GM12891 (cell line): ENCODE measurements around the gene AXDND1.

ENCODE experiments used
- DNase-seq: peaks from one replicate; pipeline ENCODE4 v3.0.0; 2011; ENCODE audit warnings: low spot score; ENCODE audit not compliant: insufficient read length
- FAIRE-seq: peaks from 2 replicates; lab custom pipeline; 2011; peaks lifted over from hg19 to GRCh38; lab: Jason Lieb, UNC
- PAX5 ChIP-seq: IDR thresholded peaks from 2 replicates; pipeline ENCODE4 v1.6.1; 2011; ENCODE audit warnings: low read length, moderate library complexity, mild to moderate bottlenecking; ENCODE audit not compliant: insufficient read depth, severe bottlenecking
- POLR2A ChIP-seq: IDR thresholded peaks from 2 replicates; pipeline ENCODE4 v1.6.1; 2011; ENCODE audit warnings: low read depth, low read length, control low read depth
- POLR2AphosphoS5 ChIP-seq: IDR thresholded peaks from 2 replicates; pipeline ENCODE4 v1.6.1; 2011; ENCODE audit warnings: low read depth, low read length, control low read depth
- POU2F2 ChIP-seq: IDR thresholded peaks from 2 replicates; pipeline ENCODE4 v1.6.1; 2011; ENCODE audit warnings: low read depth, mild to moderate bottlenecking, control low read depth, low read length, moderate library complexity
- SPI1 ChIP-seq: IDR thresholded peaks from 2 replicates; pipeline ENCODE4 v1.6.1; 2011; ENCODE audit warnings: low read depth, low read length, control low read depth
- TAF1 ChIP-seq: IDR thresholded peaks from 2 replicates; pipeline ENCODE4 v1.6.1; 2011; ENCODE audit warnings: low read depth, low read length, control low read depth

The AXDND1 gene

GRCh38 chr1:179529482-179530195 lies 163.9 kb downstream of the AXDND1 start:
- FAIRE-seq (no peak), DNase-seq (no peak)
- TF ChIP-seq POLR2A, result no peak
- no peak for TF ChIP-seq POLR2AphosphoS5

DNA sequence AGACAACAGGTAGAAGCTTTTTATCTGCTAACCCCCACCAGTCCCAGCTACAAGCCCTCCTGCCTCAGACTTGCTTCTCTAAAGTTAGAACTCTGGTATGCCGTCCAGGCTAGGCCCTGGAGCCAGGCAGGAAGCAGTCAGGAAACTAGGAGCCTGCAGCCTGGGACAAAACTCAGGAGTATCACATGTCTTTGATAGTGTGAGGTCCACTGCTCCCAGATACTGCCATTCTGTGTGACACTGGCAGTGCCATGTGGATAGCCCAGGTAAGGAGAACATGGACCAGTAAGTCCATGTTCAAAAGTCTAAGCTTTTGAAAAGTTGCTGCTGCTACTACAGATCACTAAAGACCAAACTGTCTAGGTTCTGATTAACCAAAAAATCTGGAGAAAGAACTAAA lies 164.6 kb downstream of the AXDND1 start:
- FAIRE-seq, result no peak
- TF ChIP-seq PAX5 (no peak), POU2F2 (no peak), SPI1 (no peak), POLR2A (no peak), TAF1 (no peak), POLR2AphosphoS5 (no peak)
- no peak for DNase-seq

GRCh38 chr1:179541774-179542173 lies 176.0 kb downstream of the AXDND1 start:
- DNase-seq (no peak), FAIRE-seq (no peak)
- no peak for TF ChIP-seq TAF1
- no peak for TF ChIP-seq POLR2A
- no peak for TF ChIP-seq POU2F2
- TF ChIP-seq PAX5, result no peak

DNA sequence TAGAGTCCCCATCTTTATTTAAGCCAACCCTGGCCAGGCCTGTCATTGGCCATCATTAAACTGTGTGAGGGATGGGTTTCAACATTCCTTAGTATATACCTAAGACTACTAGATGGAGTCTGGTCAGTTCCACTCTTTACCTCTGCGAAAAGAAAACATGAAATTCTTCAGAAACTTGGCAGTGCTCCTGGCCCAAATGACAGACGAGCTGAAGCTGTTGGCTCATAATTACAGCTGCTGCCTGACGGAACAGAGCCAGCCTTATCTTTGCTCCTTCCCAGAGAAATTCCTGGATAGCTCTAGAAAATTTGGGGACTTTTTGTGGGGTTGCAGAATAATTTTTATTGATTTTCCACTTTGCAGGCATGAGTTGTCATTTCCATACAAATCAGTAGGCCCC lies 179.6 kb downstream of the AXDND1 start:
- FAIRE-seq (no peak), DNase-seq (no peak)
- no peak for TF ChIP-seq TAF1
- TF ChIP-seq PAX5, result no peak
- TF ChIP-seq POLR2A, result no peak
- no peak for TF ChIP-seq SPI1
- TF ChIP-seq POLR2AphosphoS5, result no peak
- TF ChIP-seq POU2F2, result no peak

DNA sequence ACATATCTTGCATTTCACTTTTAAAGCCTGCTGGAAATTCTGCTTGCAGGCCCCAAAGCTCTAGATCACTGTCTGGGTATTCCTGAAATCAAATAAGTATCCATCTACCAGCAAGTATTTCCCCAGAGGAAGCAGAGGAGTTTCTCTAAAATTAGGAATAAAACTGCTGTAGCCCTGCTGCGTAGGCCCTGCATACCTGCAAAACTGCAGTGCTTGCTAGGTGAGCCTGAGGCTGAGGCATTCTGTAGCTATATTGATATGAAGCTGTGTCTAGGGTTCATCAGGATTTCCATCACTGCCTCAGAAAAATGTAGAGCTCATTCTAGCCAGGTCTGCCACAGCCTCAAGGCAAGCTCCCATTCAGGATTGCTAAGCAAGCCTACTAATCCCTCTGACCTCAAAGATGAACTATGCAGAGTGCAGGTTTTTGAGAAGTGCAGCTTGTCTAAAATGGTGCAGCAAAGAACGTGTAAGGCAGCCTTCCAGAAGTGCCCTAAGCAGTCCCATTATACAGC lies 181.3 kb downstream of the AXDND1 start:
- no peak for DNase-seq
- TF ChIP-seq POLR2AphosphoS5, result no peak
- no peak for TF ChIP-seq PAX5
- no peak for TF ChIP-seq POU2F2
- no peak for TF ChIP-seq TAF1
- TF ChIP-seq SPI1, result no peak
- no peak for TF ChIP-seq POLR2A
- FAIRE-seq, result no peak

DNA sequence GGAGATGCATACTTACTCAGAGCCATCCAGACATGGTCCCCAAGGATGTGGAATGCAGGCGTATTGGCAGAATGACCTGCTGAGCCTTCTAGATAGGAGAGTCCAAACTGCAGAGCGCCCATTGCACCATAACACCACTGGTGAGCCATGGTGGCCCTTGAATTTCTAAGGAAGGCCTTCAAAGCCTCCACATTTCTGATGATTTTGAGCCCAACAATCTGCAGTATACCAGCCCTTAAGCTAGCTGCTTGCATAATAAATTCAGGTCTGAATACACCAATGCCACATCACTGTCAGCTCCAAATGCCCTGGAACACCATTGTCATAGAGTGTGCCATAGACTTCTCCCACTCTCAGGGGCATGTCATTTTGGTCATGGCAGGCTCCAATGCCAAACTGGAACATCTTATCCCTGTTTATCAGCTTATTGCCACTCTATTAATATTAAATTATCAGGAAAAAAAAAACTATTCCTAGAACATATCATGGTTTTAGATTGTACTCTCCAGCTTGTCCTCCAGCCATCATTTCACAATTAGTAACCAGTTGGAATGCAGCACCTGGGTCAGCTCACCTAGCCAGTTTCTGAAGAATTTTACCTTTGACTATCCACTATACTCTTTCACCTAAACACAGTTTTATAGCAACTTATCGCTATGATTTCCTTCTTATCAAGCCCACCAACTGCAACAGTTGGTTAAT lies 183.0 kb downstream of the AXDND1 start:
- no peak for TF ChIP-seq PAX5
- TF ChIP-seq SPI1, result no peak
- TF ChIP-seq POU2F2, result no peak
- DNase-seq (no peak), FAIRE-seq (no peak)

DNA sequence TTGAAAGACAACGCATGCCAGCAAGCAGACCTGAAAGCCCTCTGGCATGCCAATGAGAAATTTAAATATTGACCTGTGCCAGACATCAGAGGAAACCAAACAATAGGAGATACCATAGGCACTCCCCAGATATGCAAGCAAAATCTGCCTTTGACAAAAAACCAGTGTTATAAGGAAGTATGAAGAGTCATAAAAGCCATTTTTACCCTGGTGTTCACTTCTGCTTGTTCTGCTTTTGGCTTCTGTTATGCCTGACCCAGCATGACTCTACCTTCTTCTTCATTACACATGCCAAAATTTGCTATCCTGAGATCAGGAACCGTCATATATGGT lies 183.6 kb downstream of the AXDND1 start:
- TF ChIP-seq POLR2AphosphoS5, result no peak
- no peak for TF ChIP-seq POLR2A
- TF ChIP-seq POU2F2, result no peak
- no peak for TF ChIP-seq PAX5
- TF ChIP-seq TAF1, result no peak
- no peak for TF ChIP-seq SPI1
- no peak for FAIRE-seq
- DNase-seq, result no peak

DNA sequence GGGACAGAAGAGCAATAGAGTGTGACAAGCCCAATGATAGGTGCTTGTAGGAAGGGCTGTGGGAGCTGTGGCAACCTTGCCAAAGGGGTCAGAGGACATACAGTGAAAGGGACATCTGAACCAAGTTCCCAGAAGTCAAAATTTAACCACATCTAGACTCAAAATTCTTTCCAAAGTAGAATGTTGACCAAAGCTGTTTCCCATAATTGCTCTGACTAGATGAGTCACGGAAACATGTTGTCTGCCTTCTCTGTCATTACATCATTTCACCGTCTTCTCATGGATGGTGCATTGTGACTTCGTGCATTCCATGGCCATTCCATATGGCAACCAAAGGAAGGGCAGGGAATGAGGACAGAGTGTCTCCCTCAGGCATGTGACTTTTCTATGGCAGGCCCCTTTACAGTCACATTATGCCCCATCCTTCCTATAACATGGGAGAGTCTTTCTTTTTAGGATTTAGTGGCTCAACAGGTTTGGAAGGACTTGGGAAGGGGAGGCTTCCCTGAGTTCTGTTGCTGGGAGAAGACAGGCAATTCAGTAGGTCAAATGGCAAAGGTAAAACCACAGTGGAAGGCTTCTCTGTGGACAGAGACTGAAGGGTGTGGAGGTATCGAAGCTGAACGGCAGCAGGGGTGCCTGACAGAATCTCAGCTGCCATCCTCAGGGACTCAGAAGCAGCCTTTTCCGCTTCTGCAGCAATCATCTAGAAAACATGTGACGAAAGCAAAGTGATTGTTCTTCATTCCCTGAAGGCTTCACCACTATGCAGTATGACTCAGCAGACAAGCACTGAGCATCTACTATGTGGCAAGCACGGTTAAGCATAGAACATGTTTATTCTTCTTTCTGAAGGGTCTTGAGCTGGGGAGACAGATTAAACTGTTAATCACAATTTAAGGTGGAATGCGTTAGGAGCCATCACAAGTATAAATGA lies 185.2 kb downstream of the AXDND1 start:
- no peak for TF ChIP-seq PAX5
- TF ChIP-seq TAF1, result no peak
- no peak for TF ChIP-seq POLR2AphosphoS5
- no peak for TF ChIP-seq SPI1
- no peak for TF ChIP-seq POLR2A
- no peak for TF ChIP-seq POU2F2
- DNase-seq (no peak), FAIRE-seq (no peak)

DNA sequence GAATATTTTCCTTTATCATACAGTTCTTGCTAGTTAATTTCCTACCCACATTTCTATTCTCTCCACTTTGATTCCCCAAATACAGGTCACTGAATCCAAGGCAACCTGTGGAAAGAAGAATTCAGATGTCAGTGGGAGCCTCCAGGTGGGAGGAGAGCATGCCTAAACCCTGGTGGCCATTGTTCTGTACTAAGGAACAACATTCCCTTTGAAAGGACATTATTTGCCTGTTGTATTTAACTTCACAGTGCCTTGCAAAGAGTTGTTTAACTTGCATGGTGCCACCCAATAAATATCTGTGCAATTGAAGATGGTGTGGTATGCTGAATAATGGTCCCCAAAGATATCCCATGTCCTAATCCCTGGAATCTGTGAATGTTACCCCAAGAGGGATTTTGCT lies 188.7 kb downstream of the AXDND1 start:
- DNase-seq, result no peak
- TF ChIP-seq PAX5 (no peak), POU2F2 (no peak), TAF1 (no peak), SPI1 (no peak), POLR2A (no peak), POLR2AphosphoS5 (no peak)
- FAIRE-seq, result no peak
